ENCODE data around the gene TBL3.

TBL3 gene

DNA sequence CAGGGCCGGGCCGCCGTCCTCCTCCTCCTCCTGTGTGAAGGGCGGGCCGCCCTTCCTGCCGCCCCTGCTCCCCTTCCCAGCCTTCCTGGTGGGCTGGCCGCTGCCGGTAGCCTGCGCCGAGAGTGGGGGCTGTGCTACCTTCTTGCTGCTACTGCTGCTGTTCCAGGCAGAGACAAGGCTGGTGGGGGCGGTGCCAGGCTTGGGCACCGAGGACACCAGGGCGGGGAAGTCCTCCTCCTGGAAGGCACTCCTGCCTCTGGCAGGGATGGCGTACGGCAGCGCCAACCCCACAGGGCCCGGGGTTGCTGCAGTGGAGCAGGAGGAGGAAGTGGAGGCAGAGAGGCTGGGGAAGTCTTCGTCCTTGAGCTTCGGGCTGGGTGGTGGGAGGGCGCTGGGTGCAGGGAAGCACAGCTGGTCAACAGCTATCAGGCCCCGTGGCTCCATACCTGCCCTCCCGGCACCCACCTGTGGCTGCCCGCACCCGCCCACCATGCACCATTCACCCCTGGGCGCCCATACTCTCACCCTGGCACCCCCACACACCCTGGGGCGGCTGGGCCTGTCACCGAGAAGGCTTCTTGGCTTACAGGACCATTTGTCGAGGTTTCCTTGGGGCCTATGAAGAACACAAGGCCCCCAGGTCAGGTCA, 28.1 kb downstream of the TBL3 start:
- no peak overlapping the region for H3K27ac ChIP-seq
- no peak overlapping the region for H3K4me2 ChIP-seq
- H4K20me1 ChIP-seq (ENCODE audit: insufficient read depth) = no peaks in the 10 kb centered on the region
- no peaks in the 10 kb centered on the region for H3K36me3 ChIP-seq (ENCODE audit: insufficient read depth)
- no peak overlapping the region for H3K4me3 ChIP-seq (IDR thresholded peaks at IDR 0.05; ENCODE audit: insufficient read depth, low read depth, low read length)
- peaks cover 3% of the 10 kb centered on the region for H3K4me1 ChIP-seq (ENCODE audit: low read depth, poor library complexity, severe bottlenecking)
- H2AFZ ChIP-seq (ENCODE audit: low read depth) = no peak overlapping the region
- TF ChIP-seq, protein P1, sequence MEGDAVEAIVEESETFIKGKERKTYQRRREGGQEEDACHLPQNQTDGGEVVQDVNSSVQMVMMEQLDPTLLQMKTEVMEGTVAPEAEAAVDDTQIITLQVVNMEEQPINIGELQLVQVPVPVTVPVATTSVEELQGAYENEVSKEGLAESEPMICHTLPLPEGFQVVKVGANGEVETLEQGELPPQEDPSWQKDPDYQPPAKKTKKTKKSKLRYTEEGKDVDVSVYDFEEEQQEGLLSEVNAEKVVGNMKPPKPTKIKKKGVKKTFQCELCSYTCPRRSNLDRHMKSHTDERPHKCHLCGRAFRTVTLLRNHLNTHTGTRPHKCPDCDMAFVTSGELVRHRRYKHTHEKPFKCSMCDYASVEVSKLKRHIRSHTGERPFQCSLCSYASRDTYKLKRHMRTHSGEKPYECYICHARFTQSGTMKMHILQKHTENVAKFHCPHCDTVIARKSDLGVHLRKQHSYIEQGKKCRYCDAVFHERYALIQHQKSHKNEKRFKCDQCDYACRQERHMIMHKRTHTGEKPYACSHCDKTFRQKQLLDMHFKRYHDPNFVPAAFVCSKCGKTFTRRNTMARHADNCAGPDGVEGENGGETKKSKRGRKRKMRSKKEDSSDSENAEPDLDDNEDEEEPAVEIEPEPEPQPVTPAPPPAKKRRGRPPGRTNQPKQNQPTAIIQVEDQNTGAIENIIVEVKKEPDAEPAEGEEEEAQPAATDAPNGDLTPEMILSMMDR (conservative IDR thresholded peaks at IDR 0.05; ENCODE audit: low read depth, low read length) = no peak
- peaks cover 13% of the 10 kb centered on the region; the same call in 1 of the 2 replicates for H3K79me2 ChIP-seq (ENCODE audit: insufficient read depth, low read depth)
- no peaks in the 10 kb centered on the region for H3K27me3 ChIP-seq (ENCODE audit: insufficient read depth, low read depth)
- H3K9ac ChIP-seq = no peak overlapping the region

DNA sequence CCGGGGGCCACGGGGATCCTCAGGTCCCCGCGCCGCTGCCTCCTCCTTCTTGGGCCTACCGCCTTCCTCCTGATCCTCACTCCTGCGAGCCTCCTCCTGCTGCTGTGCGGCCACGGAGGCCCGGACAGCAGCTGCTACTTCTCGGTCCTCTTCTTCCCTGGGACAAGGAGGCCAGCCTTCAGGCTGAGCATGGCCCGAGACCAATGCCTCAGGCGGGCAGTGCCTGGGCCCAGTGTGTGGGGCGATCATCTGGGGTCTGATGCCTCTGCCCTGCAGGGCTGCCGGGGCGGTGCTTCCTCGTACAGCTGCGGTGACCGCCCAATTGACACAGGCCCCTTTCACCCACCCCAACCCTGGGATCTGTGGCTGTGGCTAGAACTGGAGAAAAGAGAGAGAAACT, 29.2 kb downstream of the TBL3 start:
- Histone ChIP-seq H3K4me1 (ENCODE audit: low read depth, poor library complexity, severe bottlenecking) (no peaks in the 10 kb centered on the region), H3K4me3 (IDR thresholded peaks at IDR 0.05; ENCODE audit: insufficient read depth, low read depth, low read length) (no peak overlapping the region), H2AFZ (ENCODE audit: low read depth) (no peak overlapping the region), H3K79me2 (ENCODE audit: insufficient read depth, low read depth) (peaks cover 23% of the 10 kb centered on the region), H3K27me3 (ENCODE audit: insufficient read depth, low read depth) (no peaks in the 10 kb centered on the region), H4K20me1 (ENCODE audit: insufficient read depth) (peaks cover 3% of the 10 kb centered on the region; the same call in 1 of the 2 replicates), H3K9ac (no peak overlapping the region), H3K36me3 (ENCODE audit: insufficient read depth) (no peaks in the 10 kb centered on the region), H3K4me2 (no peak overlapping the region), H3K27ac (no peak overlapping the region)
- TF ChIP-seq, protein P1 (conservative IDR thresholded peaks at IDR 0.05; ENCODE audit: low read depth, low read length) = no peak

DNA sequence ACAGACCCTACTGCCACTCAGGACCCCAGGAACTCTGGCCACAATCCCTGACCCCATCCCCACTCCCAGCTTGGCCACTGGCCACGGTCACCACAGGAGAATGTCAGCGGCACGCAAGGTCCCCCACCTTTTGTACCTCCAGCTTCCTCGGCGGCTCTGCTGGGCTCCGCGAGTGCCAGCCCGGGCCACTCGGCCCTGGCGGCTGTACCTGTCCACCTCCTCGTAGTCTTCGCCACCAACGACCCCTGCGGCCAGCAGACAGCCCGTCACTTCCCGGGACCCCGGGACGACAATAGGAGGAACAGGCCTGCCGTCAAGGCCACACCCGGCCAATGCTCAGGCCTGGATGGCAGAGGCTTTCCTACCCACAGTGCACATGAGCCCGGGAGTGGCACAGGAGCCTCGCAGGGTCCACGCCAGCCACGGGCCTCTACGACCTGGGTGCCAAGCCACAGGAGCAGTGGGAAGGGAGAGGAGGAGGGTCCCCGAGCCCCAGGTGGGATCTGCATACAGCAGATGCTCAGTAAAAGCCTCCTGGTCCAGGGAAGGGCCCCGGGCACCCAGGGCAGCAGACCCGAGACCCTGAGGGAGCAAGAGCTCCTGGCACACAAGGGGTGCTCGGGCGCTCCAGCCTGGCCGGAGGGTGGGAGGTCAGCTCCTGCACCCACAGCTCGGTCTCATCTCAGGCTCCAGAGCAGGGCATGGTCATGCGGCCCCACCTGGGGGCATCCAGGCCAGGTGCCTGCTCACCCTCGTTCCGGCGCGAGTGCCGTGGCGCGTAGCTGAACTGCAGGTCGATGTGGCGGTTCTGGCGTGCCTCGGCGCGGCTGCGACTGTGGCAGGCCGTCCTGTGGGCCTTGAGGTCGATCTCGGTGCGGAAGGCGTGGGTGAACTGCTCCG, 29.9 kb downstream of the TBL3 start:
- peaks cover 29% of the 10 kb centered on the region for H3K79me2 ChIP-seq (ENCODE audit: insufficient read depth, low read depth)
- TF ChIP-seq, protein P1 (conservative IDR thresholded peaks at IDR 0.05; ENCODE audit: low read depth, low read length) = no peak
- H3K27me3 ChIP-seq (ENCODE audit: insufficient read depth, low read depth) = no peaks in the 10 kb centered on the region
- no peak overlapping the region for H3K27ac ChIP-seq
- peaks cover 3% of the 10 kb centered on the region; the same call in 1 of the 2 replicates for H4K20me1 ChIP-seq (ENCODE audit: insufficient read depth)
- H3K4me1 ChIP-seq (ENCODE audit: low read depth, poor library complexity, severe bottlenecking) = no peaks in the 10 kb centered on the region
- H3K36me3 ChIP-seq (ENCODE audit: insufficient read depth) = no peaks in the 10 kb centered on the region
- H3K4me2 ChIP-seq = no peak overlapping the region
- no peak overlapping the region for H3K9ac ChIP-seq
- H2AFZ ChIP-seq (ENCODE audit: low read depth) = no peak overlapping the region
- no peak overlapping the region for H3K4me3 ChIP-seq (IDR thresholded peaks at IDR 0.05; ENCODE audit: insufficient read depth, low read depth, low read length)

DNA sequence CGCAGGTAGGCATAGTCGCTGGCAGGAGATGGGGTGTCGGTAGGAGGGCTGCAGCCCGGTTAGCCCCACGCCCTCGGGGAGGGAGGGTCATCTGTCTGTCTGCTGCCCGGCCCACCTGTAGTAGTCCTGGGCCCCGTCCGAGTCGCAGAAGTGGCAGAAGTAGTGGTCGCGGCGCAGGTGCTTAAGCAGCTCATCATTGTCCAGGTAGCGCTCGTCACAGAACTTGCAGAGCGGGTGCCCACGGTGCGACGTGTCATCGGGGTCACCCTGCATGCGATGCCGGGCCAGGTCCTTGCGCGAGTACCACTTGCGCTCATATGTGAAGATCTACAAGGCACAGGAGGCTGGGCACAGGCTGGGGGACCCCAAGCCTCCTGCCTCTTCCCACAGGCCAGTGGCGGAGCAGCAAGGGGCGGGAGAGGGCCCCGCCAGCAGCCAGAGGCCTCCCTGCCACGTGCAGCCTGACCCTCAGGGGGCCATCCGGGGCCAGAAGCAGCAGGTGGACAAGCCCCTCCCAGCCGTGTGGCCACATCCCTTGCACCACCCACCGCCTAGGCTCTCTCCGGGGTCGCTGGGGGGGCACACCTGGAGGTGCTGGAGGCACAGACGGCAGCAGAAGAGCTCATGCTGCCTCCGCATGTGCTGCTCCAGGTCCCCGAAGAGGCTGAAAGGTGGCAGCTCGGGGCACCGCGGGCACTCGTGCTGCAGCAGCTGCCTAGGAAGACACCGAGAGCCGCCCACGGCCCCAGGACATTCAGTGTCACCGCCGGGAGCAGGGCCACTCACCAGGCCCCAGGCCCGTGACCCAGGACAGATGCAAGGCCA, 30.8 kb downstream of the TBL3 start:
- peaks cover 5% of the 10 kb centered on the region; the same call in 1 of the 2 replicates for H4K20me1 ChIP-seq (ENCODE audit: insufficient read depth)
- H3K4me1 ChIP-seq (ENCODE audit: low read depth, poor library complexity, severe bottlenecking) = peaks cover 8% of the 10 kb centered on the region
- H3K4me2 ChIP-seq = no peak overlapping the region
- no peaks in the 10 kb centered on the region for H3K36me3 ChIP-seq (ENCODE audit: insufficient read depth)
- TF ChIP-seq, protein P1 (conservative IDR thresholded peaks at IDR 0.05; ENCODE audit: low read depth, low read length) = no peak
- no peak overlapping the region for H2AFZ ChIP-seq (ENCODE audit: low read depth)
- no peak overlapping the region for H3K9ac ChIP-seq
- no peak overlapping the region for H3K4me3 ChIP-seq (IDR thresholded peaks at IDR 0.05; ENCODE audit: insufficient read depth, low read depth, low read length)
- no peaks in the 10 kb centered on the region for H3K27me3 ChIP-seq (ENCODE audit: insufficient read depth, low read depth)
- H3K79me2 ChIP-seq (ENCODE audit: insufficient read depth, low read depth) = peaks cover 38% of the 10 kb centered on the region
- no peak overlapping the region for H3K27ac ChIP-seq

Data from KMS-11 (cell line).